ENCODE measurements around the gene DIDO1.
"Not testable (repeated sequence)": the region's sequence is repeated elsewhere in the genome, so short reads cannot be mapped to it uniquely, and the experiment has no call there.

Gene DIDO1

DNA sequence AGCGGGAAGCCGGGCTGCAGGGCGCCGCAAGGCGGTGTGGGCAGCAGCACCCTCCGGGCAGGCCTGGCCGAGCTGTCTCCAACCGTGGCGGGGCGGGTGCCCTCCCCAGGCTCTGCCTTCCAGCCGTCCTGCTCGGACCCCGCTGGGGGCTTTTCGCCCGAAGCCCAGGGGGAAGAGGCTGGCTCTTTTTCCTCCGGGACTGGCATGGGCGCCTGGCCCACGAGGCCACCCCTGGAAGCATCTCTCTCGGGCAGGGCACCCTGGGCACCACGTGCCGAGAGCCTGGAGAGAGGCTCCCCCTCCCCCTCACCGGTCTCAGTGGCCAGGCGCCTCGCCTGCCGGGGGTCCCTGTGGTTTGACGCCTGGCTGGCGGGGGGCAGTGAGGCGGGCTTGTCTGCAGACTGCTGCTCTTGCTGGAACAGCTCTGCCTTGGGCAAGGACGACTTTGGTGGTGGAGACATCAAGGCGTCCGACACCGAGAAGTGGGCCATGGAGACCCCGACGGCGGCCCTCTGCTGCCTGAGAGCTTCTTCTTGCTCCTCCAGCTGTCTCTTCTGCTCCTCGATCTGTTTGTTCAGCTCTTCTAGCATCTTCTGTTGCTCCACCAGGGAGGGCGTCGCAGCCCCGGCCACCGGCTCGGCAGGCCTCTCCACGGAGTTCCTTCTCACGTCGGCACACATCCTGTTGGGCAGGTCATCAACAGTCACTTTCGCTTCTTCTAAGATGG, 45.2 kb downstream of the DIDO1 start:
- in situ Hi-C loops (cut with HindIII; ENCODE audit: low sequenced_read_pairs) = no loop called here

- in situ Hi-C loops (cut with HindIII; ENCODE audit: low sequenced_read_pairs) = no loop called here
Observed at GRCh38 chr20:62880147-62880934, 46.0 kb downstream of the DIDO1 start.

DNA sequence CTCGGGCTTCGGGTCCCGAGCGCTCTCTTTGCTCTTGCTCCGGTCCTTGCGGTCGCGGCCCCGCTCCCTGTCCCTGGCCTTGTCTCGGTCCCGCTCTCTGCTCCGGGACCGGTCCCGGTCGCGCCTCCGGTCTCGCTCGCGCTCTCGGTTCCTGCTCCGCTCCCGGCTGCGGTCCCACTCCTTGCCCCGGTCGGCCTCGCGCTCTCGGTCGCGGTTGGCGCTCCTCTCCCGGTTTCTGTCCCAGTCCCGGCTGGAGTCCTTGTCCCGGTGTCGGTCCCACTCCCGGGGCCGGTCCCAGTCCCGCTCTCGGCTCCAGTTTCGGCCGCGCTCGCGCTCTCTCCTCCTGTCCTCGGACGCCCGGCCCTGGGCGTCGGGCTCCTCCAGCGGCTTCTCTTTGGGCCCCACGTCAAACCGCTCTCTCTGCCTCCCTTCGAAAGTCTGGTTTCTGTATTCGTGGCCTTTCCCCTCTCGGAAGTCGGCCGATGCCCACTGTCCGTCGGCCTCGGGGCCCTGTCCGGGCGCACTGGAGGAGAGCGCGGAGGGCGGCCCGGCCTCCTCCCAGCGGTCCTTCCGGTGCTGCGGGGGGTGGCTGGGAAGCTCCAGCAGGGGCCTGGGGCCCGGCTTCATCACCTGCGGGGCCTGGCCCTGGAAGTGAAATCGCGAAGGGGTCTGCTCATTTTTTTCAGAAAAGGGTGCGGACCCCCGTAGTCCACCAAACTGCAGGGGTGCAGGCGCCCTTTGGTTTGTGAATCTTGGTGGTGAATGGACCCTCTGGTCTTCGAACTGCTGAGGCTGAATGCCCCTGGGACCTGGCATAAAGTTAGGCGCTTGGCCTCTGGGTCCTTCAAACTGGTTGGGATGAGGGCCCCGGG, 46.8 kb downstream of the DIDO1 start:
- in situ Hi-C loops (cut with HindIII; ENCODE audit: low sequenced_read_pairs) = no loop called here

DNA sequence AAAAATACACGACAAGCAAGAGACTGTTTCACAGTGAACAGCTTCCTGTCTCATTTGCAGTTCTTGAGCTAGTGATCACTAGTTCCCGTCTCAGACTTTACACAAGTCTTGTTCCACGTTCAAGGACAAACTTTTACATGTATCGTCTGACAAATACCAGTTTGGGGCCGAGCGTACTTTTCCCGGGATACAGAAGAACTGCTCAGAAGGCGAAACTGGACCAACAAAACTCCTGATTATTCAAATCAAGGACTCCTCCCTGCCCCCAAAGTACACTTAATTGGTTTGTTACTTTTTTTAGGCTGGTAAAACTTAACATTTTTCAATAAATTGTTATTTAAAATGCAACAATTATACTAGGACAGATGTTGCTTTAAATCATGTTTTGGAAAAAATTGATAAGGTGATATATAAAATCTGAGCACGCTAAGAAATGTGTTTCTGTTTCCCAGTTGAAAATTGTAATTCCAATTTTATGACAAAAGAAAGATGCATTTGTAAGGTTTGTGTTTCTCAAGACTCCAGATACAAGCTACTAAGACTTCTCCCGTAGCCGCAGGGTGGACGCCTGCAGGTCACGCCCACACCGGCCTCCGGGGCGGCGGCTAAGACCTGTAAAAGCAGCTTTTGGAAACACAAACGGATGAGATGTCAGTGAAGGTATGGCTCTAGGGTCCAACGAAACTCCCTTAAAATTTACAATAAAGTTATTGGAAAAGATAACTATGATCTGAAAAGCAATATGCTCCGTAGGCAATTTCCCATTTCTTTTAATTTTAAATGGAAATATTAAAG, 47.9 kb downstream of the DIDO1 start:
- in situ Hi-C loops (cut with HindIII; ENCODE audit: low sequenced_read_pairs) = no loop called here

- in situ Hi-C loops (cut with HindIII; ENCODE audit: low sequenced_read_pairs) = no loop called here
Observed at GRCh38 chr20:62876902-62877816, 49.1 kb downstream of the DIDO1 start.

DNA sequence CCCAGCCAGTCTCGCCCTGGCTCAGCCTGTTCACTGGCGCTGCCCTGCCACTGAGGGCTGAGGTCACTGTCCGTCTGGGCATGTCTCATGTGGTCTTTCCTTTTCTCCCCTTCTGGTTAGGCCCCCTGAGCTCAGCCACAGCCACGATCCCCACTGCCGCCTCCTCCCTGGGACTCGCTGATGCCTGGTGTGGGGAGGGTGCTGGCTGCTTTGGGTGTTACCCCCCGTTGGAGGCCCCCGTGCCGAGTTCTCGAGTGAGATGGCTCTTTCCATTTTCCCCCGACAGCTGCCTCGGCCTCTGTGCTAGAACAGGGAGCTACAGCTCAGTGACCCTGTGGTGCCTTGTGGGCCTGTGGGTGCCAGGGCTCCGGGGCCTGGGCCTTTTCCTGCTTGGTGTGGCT, 49.8 kb downstream of the DIDO1 start:
- in situ Hi-C loops (cut with HindIII; ENCODE audit: low sequenced_read_pairs) = no loop called here

GRCh38 chr20:62875419-62876361, 50.6 kb downstream of the DIDO1 start:
- in situ Hi-C loops (cut with HindIII; ENCODE audit: low sequenced_read_pairs) = no loop called here

DNA sequence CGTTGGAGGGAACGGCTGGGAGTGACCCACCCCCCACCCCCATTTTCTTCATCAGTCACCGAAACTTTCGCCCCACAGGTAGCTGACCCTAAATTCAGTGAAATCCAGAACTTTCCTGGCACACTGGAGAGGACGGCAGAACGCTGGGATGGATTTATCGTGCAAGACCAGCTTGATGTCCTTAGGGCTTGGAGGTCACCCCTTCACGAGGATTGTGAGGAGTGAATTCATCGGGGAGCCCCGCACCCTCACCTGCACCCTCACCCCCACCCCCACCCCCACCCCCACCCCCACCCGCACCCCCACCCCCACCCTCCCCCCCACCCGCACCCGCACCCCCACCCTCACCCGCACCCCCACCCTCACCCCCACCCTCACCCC, 51.4 kb downstream of the DIDO1 start:
- in situ Hi-C loops (cut with HindIII; ENCODE audit: low sequenced_read_pairs) = no loop called here

DNA sequence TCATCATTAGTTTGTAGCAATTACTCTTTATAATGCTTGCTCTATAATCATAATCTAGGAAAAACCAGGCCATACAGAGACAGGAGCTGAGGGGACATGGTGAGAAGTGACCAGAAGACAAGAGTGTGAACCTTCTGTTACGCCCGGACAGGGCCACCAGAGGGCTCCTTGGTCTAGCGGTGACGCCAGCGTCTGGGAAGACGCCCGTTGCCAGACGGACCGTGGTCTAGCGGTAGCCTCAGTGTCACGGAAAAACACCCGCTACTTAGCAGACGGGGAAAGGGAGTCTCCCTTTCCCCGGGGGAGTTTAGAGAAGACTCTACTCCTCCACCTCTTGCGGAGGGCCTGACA, 52.6 kb downstream of the DIDO1 start:
- in situ Hi-C loops (cut with HindIII; ENCODE audit: low sequenced_read_pairs) = not testable (repeated sequence)

DNA sequence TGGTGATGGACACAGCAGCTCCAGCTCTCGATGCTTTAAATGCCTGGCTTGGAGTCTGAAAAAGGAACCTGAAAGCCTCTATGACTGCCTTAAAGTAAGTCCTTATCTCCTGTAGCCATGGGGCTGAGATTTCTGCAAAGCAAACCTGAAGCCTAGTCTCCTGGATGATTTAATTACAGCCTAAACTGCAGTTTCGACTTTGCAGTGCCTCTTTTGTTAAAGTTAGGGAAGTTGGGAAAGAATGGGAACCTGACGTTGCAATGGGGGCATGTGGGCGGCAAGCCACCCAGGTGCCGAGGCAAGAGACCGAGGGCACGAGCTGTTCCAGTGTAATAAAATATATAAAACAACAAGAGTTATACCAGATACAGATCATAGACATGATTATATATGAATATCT, 53.0 kb downstream of the DIDO1 start:
- in situ Hi-C loops (cut with HindIII; ENCODE audit: low sequenced_read_pairs) = no loop called here

DNA sequence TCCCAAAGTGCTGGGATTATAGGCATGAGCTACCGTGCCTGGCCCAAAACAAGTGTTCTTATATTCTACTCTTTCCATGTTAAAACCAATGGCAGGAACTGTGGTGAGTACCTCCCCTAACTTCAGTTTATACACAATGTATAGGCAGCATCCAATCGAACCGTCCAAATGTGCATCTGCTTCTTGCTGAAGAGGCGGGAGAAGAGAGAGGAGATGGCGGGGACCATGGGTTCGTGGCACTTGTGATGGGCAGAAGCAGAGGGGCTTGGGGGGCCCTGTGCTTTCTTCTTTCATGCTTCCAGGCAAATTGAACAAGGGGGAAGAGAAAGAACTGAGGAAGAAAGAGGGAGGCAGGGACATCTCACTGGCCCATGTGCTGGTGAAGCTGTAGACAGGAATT, 53.4 kb downstream of the DIDO1 start:
- in situ Hi-C loops (cut with HindIII; ENCODE audit: low sequenced_read_pairs) = no loop called here

- in situ Hi-C loops (cut with HindIII; ENCODE audit: low sequenced_read_pairs) = no loop called here
Observed at GRCh38 chr20:62872184-62872847, 54.0 kb downstream of the DIDO1 start.

- in situ Hi-C loops (cut with HindIII; ENCODE audit: low sequenced_read_pairs) = no loop called here
Observed at GRCh38 chr20:62864207-62864606, 62.1 kb downstream of the DIDO1 start.

GRCh38 chr20:62861726-62862336, 64.5 kb downstream of the DIDO1 start, which contains the start of gene TCFL5:
Gene TCFL5, minus strand, starts transcription at chr20:62861822. Its CDS starts 152 bp downstream, at chr20:62861670.
- in situ Hi-C loops (cut with HindIII; ENCODE audit: low sequenced_read_pairs) = no loop called here

- in situ Hi-C loops (cut with HindIII; ENCODE audit: low sequenced_read_pairs) = no loop called here
Observed at GRCh38 chr20:62860924-62861691, 65.2 kb downstream of the DIDO1 start.

DNA sequence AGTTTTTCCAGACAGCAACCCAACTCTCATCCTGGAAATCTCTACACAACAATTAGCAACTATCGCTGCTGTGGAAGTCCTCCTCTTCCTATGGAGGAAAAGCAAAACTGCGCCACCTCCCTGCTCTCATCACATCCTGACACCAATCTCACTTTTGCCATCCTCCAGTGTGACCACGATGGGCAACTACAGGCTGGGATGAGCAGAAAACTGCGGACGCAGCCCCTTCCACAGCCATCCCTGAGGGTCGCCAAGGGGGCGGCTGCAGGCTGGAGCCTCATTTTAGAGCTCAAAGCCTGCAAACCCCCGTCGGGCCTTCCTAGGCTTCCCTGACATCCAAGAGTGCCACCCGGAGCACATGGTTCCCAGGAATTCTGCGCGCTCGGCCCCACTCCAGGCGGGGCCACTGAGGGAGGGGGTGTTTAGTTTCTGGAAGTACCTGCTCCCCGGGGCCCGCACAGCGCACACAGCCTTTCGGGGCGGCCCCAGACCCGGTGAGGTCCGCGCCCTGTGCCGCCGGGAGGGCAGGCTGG, 65.8 kb downstream of the DIDO1 start:
- in situ Hi-C loops (cut with HindIII; ENCODE audit: low sequenced_read_pairs) = no loop called here

DNA sequence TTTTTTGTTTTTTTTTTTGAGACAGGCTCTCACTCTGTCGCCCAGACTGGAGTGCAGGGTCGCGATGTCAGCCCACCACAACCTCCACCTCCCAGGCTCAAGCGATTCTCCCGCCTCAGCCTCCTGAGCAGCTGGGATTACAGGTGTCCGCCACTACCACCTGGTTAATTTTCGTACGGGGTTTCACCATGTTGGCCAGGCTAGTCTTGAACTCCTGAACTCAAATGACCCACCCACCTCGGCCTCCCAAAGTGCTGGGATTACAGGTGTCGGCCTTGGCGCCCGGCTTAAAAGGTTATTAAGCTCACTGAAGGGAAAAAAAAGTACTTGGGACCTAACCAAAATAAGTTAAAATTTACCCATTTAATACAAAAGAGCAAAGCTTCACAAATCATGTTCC, 66.6 kb downstream of the DIDO1 start:
- in situ Hi-C loops (cut with HindIII; ENCODE audit: low sequenced_read_pairs) = no loop called here

Measured in DLD1 (cell line).